ENCODE results near the gene SHROOM3. TPM values are rescaled to one million over a fixed set of nuclear protein-coding genes. Genes with fewer than 3 reads are reported as not detected.

The SHROOM3 gene
- total RNA-seq, 6 donors from 2014 or later, result 62.3 to 216 (median 116) TPM

- Histone ChIP-seq H3K36me3 (no peaks in the 10 kb centered on the region), H3K4me1 (peaks cover 0 to 13% (median 2%) of the 10 kb centered on the region in 4 donors), H3K4me3 (no peak overlapping the region), H3K27ac (no peak overlapping the region), H3K9me3 (no peaks in the 10 kb centered on the region), H3K27me3 (no peaks in the 10 kb centered on the region)
- TF ChIP-seq POLR2A (IDR thresholded peaks at IDR 0.05) (no peak), POLR2AphosphoS5 (IDR thresholded peaks at IDR 0.05) (no peak), EP300 (IDR thresholded peaks at IDR 0.05) (no peak), CTCF (IDR thresholded peaks at IDR 0.05) (no peak)
- no peak for DNase-seq
- ATAC-seq (ENCODE audit: low FRiP score in 2 of 2), result no peak
Measured at GRCh38 chr4:76514087-76514486, 79.1 kb downstream of the SHROOM3 start.

GRCh38 chr4:76515975-76516843 lies 81.2 kb downstream of the SHROOM3 start:
- DNase-seq (no peak), ATAC-seq (ENCODE audit: low FRiP score in 2 of 2) (peak in 1 of 2 donors; percentile 36)
- WGBS, 2 donors, result 76 to 80% methylated on average over 2 of the region's 2 CpGs
- Histone ChIP-seq H3K4me3 (no peak overlapping the region), H3K27me3 (no peaks in the 10 kb centered on the region), H3K4me1 (peaks cover 0 to 12% (median 2%) of the 10 kb centered on the region in 4 donors), H3K9me3 (no peaks in the 10 kb centered on the region), H3K36me3 (no peaks in the 10 kb centered on the region), H3K27ac (no peak overlapping the region)
- no peak for TF ChIP-seq POLR2AphosphoS5 (IDR thresholded peaks at IDR 0.05)
- TF ChIP-seq CTCF (IDR thresholded peaks at IDR 0.05), result no peak

GRCh38 chr4:76518241-76518640 lies 83.2 kb downstream of the SHROOM3 start:
- H3K9me3 ChIP-seq, result no peaks in the 10 kb centered on the region
- TF ChIP-seq CTCF (IDR thresholded peaks at IDR 0.05) (no peak), EP300 (IDR thresholded peaks at IDR 0.05) (no peak), POLR2AphosphoS5 (IDR thresholded peaks at IDR 0.05) (no peak), POLR2A (IDR thresholded peaks at IDR 0.05) (no peak)
- H3K36me3 ChIP-seq, result no peaks in the 10 kb centered on the region
- H3K4me3 ChIP-seq, result no peak overlapping the region
- no peak overlapping the region for H3K27ac ChIP-seq
- H3K4me1 ChIP-seq, result no peaks in the 10 kb centered on the region
- H3K27me3 ChIP-seq, result no peaks in the 10 kb centered on the region
- no peak for DNase-seq
- no peak for ATAC-seq (ENCODE audit: low FRiP score in 2 of 2)
- 64 to 67% methylated on average over 1 of the region's 1 CpG for WGBS, 2 donors

- TF ChIP-seq POLR2AphosphoS5 (IDR thresholded peaks at IDR 0.05) (no peak), CTCF (IDR thresholded peaks at IDR 0.05) (no peak), POLR2A (IDR thresholded peaks at IDR 0.05) (no peak), EP300 (IDR thresholded peaks at IDR 0.05) (no peak)
- no peaks in the 10 kb centered on the region for H3K9me3 ChIP-seq
- no peaks in the 10 kb centered on the region for H3K27me3 ChIP-seq
- H3K4me3 ChIP-seq, result no peak overlapping the region
- no peak overlapping the region for H3K27ac ChIP-seq
- ATAC-seq (ENCODE audit: low FRiP score in 2 of 2) (no peak), DNase-seq (no peak)
- H3K36me3 ChIP-seq, result no peaks in the 10 kb centered on the region
- 66 to 67% methylated on average over 6 of the region's 6 CpGs for WGBS, 2 donors
- peaks cover 0 to 8% (median 2%) of the 10 kb centered on the region in 4 donors for H3K4me1 ChIP-seq
Measured at GRCh38 chr4:76523593-76523992, 88.6 kb downstream of the SHROOM3 start.

- peaks cover 0 to 8% (median 2%) of the 10 kb centered on the region in 4 donors for H3K4me1 ChIP-seq
- WGBS, 2 donors, result 87 to 94% methylated on average over 4 of the region's 4 CpGs
- H3K27me3 ChIP-seq, result no peaks in the 10 kb centered on the region
- no peaks in the 10 kb centered on the region for H3K36me3 ChIP-seq
- ATAC-seq (ENCODE audit: low FRiP score in 2 of 2) (no peak), DNase-seq (no peak)
- peak overlapping the region; percentile 3 to 60 (median 28) for H3K27ac ChIP-seq
- TF ChIP-seq CTCF (IDR thresholded peaks at IDR 0.05) (no peak), EP300 (IDR thresholded peaks at IDR 0.05) (no peak), POLR2A (IDR thresholded peaks at IDR 0.05) (no peak), POLR2AphosphoS5 (IDR thresholded peaks at IDR 0.05) (no peak)
- no peaks in the 10 kb centered on the region for H3K9me3 ChIP-seq
- H3K4me3 ChIP-seq, result no peak overlapping the region
Measured at GRCh38 chr4:76525751-76526150, 90.7 kb downstream of the SHROOM3 start.
